Osteoblast (primary cell): Measurements from ENCODE around the gene HAPLN1. TPM values are rescaled to one million over a fixed set of nuclear protein-coding genes. Genes with fewer than 3 reads are reported as not detected.

Experiments used
- DNase-seq: peaks from one replicate; pipeline ENCODE4 v3.0.0; 2011; ENCODE audit warnings: low spot score, mixed read lengths; ENCODE audit not compliant: insufficient read length; ENCODE audit errors: missing footprints
- H2AFZ ChIP-seq: 2 replicates; pipeline ENCODE4 v1.6.0; 2011; ENCODE audit warnings: mild to moderate bottlenecking, low read length
- H3K27ac ChIP-seq: 2 replicates; pipeline ENCODE4 v1.5.1; 2011; ENCODE audit warnings: mild to moderate bottlenecking, low read depth, low read length, moderate library complexity
- H3K27me3 ChIP-seq: 2 replicates; pipeline ENCODE4 v1.6.0; 2012; ENCODE audit warnings: mild to moderate bottlenecking, control low read depth, inconsistent platforms, low read length, moderate library complexity; ENCODE audit not compliant: insufficient read depth
- H3K36me3 ChIP-seq: 2 replicates; pipeline ENCODE4 v1.5.1; 2011; ENCODE audit warnings: mild to moderate bottlenecking, low read length, control low read depth, moderate library complexity; ENCODE audit not compliant: insufficient read depth
- H3K4me1 ChIP-seq: 2 replicates; pipeline ENCODE4 v1.5.1; 2011; ENCODE audit warnings: mild to moderate bottlenecking, low read length, control low read depth, moderate library complexity; ENCODE audit not compliant: insufficient read depth
- H3K4me2 ChIP-seq: 2 replicates; pipeline ENCODE4 v1.6.0; 2011; ENCODE audit warnings: mild to moderate bottlenecking, low read length; ENCODE audit not compliant: insufficient read depth
- H3K4me3 ChIP-seq: fragments of 200-600 bp; sonication (generic); 3 replicates; pipeline ENCODE4 v1.5.1; 2012; ENCODE audit warnings: mild to moderate bottlenecking, low read length, inconsistent platforms; ENCODE audit not compliant: insufficient read depth
- H3K79me2 ChIP-seq: 2 replicates; pipeline ENCODE4 v1.6.0; 2012; ENCODE audit warnings: mild to moderate bottlenecking, low read length, control low read depth, inconsistent platforms; ENCODE audit not compliant: insufficient read depth
- H3K9me3 ChIP-seq: 2 replicates; pipeline ENCODE4 v1.5.1; 2011; ENCODE audit warnings: low read depth, low read length, control low read depth
- H4K20me1 ChIP-seq: 2 replicates; pipeline ENCODE4 v1.6.0; 2012; ENCODE audit warnings: mild to moderate bottlenecking, low read length, control low read depth; ENCODE audit not compliant: insufficient read depth
- small RNA-seq: library from RNA; depleted of rRNA; stranded (forward); fragments of <200 nt; gene quantifications from one replicate; pipeline ENCODE3, GENCODE V24; 2012
- total RNA-seq: library from RNA; depleted of rRNA; stranded (reverse); fragments of >200 nt; gene quantifications from 2 replicates; pipeline ENCODE4 v1.2.3, GENCODE V29; 2012
- TF ChIP-seq, protein P1 (sequence below): IDR thresholded peaks from 2 replicates; pipeline ENCODE4 v1.5.1; 2011; ENCODE audit warnings: mild to moderate bottlenecking, low read depth, low read length, moderate library complexity; ENCODE audit errors: extremely low read depth

The HAPLN1 gene
- total RNA-seq, 1 donor: 18.8 TPM

DNA sequence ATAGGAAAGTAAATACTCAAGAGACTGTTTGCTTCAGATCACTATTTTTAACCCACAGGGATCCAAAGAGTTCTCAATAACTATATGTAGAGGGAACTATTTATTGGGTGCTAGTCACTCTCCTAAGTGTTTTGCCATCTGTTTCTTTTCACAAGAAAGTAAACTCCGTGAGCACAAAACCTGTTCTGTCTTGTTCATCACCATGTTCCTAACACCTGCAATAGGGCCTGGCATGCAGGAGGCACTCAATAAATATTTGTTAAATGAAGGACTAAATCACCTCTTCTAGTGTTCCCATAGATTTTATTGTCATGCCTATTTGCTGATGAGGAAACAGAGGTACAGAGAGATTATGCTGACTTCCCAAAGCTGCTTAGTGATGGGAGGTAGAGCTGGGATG lies 130.9 kb downstream of the HAPLN1 start:
- H3K4me1 ChIP-seq: peaks cover 7% of the 10 kb centered on the region
- H3K79me2 ChIP-seq: no peaks in the 10 kb centered on the region
- TF ChIP-seq, protein P1, sequence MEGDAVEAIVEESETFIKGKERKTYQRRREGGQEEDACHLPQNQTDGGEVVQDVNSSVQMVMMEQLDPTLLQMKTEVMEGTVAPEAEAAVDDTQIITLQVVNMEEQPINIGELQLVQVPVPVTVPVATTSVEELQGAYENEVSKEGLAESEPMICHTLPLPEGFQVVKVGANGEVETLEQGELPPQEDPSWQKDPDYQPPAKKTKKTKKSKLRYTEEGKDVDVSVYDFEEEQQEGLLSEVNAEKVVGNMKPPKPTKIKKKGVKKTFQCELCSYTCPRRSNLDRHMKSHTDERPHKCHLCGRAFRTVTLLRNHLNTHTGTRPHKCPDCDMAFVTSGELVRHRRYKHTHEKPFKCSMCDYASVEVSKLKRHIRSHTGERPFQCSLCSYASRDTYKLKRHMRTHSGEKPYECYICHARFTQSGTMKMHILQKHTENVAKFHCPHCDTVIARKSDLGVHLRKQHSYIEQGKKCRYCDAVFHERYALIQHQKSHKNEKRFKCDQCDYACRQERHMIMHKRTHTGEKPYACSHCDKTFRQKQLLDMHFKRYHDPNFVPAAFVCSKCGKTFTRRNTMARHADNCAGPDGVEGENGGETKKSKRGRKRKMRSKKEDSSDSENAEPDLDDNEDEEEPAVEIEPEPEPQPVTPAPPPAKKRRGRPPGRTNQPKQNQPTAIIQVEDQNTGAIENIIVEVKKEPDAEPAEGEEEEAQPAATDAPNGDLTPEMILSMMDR: no peak
- no peaks in the 10 kb centered on the region for H3K27me3 ChIP-seq
- no peak overlapping the region for H2AFZ ChIP-seq
- no peak overlapping the region for H3K27ac ChIP-seq
- no peak overlapping the region for H3K4me2 ChIP-seq
- no peak for DNase-seq
- H3K36me3 ChIP-seq: no peaks in the 10 kb centered on the region
- no peak overlapping the region for H3K4me3 ChIP-seq
- H4K20me1 ChIP-seq: no peaks in the 10 kb centered on the region
- H3K9me3 ChIP-seq: no peaks in the 10 kb centered on the region

Small RNAs within 50 kb of the gene (small RNA-seq; reads per million reads assigned to genes)
- gene RN7SKP295 (not detected), gene RNU6-620P (not detected)

Other genes with a start within 250 kb of the HAPLN1 start
- 543 and 658 TPM in 2 replicates for gene VCAN, start 249.1 kb downstream of the HAPLN1 start, total RNA-seq